Vagina (tissue), 2 donors: ENCODE measurements around the gene PPTC7.

ENCODE experiments used
- POLR2A ChIP-seq, 2 donors: fragments of 450-650 bp; IDR thresholded peaks; one replicate each; pipeline ENCODE4 v1.6.1; 2017; ENCODE audit warnings: antibody characterized with exemption in 2 of 2, mild to moderate bottlenecking in 2 of 2, moderate library complexity in 2 of 2
- POLR2AphosphoS5 ChIP-seq, 2 donors: sonication (generic); formaldehyde crosslinking; IDR thresholded peaks; one replicate each; pipeline ENCODE4 v1.9.0; 2017; ENCODE audit warnings: antibody characterized with exemption in 2 of 2, mild to moderate bottlenecking in 2 of 2, low read depth in 1 of 2; ENCODE audit not compliant: insufficient read depth in 1 of 2
- TF ChIP-seq, protein P1 (sequence below), 3 experiments: fragments of 450-650 bp in 2 of 3; fragments of 200-600 bp in 1 of 3; sonication (generic) in 1 of 3; IDR thresholded peaks; one replicate each; pipeline ENCODE4 v1.5.1; 2017 to 2019; ENCODE audit warnings: antibody characterized with exemption in 3 of 3, mild to moderate bottlenecking in 2 of 3, moderate library complexity in 2 of 3

DNA sequence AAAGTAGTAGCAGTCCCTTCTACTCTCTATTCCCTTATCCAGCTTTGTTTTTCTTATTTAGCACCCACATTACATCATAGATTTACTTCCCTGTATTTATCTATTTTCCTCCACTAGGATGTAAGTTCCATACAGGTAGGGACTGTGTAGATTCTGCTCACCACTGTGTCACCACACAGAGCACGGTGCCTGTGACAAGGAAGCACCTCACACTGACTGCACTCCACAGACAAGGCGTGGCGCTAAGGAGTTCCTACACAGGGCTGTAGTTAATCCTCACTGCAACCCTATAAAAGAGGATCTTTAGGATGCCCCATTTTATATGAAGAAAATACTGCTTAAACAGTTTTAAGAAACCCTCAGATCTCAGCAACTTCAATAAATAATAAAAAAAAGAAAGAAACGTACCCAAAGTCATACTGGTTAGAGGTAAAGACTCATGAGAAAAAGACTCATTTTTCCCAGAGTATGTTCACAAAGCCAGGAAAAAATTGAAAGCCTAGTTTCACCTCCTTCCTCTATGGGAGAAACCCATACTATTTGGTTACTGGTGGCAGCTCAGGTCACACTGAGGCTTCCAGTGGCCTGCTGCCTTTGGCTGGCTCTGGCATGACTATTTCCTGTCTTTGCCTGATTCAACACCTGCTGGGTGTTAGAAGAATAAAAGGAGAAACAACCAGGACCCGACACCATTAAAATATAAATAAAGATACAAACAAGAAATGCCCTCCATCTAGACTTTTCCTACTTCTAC, 44.1 kb downstream of the PPTC7 start:
- TF ChIP-seq, protein P1, sequence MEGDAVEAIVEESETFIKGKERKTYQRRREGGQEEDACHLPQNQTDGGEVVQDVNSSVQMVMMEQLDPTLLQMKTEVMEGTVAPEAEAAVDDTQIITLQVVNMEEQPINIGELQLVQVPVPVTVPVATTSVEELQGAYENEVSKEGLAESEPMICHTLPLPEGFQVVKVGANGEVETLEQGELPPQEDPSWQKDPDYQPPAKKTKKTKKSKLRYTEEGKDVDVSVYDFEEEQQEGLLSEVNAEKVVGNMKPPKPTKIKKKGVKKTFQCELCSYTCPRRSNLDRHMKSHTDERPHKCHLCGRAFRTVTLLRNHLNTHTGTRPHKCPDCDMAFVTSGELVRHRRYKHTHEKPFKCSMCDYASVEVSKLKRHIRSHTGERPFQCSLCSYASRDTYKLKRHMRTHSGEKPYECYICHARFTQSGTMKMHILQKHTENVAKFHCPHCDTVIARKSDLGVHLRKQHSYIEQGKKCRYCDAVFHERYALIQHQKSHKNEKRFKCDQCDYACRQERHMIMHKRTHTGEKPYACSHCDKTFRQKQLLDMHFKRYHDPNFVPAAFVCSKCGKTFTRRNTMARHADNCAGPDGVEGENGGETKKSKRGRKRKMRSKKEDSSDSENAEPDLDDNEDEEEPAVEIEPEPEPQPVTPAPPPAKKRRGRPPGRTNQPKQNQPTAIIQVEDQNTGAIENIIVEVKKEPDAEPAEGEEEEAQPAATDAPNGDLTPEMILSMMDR (IDR thresholded peaks at IDR 0.05), result no peak
- no peak for TF ChIP-seq POLR2AphosphoS5 (IDR thresholded peaks at IDR 0.05; ENCODE audit: insufficient read depth in 1 of 2, low read depth in 1 of 2)
- no peak for TF ChIP-seq POLR2A (IDR thresholded peaks at IDR 0.05)
